ENCODE results near the gene MYRF.

- TF ChIP-seq CTCF (conservative IDR thresholded peaks at IDR 0.05; ENCODE audit: low read depth, low read length) (no peak), EZH2 (IDR thresholded peaks at IDR 0.05; ENCODE audit: low read length, unreplicated experiment) (no peak)
Measured at GRCh38 chr11:61778920-61779650, 26.6 kb downstream of the MYRF start.

Data from PC-3 (cell line).